SW 1271 (cell line): ENCODE measurements around the gene FMC1.
"Not testable (repeated sequence)": the region's sequence is repeated elsewhere in the genome, so short reads cannot be mapped to it uniquely, and the experiment has no call there.

Source experiments
- DNase-seq, 2 experiments: peaks; one replicate each; lab custom pipeline; 2025; lab: John Stamatoyannopoulos, UW

The FMC1 gene

GRCh38 chr7:139341058-139341775, at the start of gene FMC1:
Gene FMC1, plus strand, starts transcription at chr7:139341337. Its CDS starts 48 bp downstream, at chr7:139341385.
- peak; percentile 76 to 90 for DNase-seq

- no peak for DNase-seq
Observed at GRCh38 chr7:139292821-139293220, 48.3 kb upstream of the FMC1 start.

GRCh38 chr7:139293534-139293933, 47.6 kb upstream of the FMC1 start:
- no peak for DNase-seq

- no peak for DNase-seq
Observed at GRCh38 chr7:139294241-139294640, 46.9 kb upstream of the FMC1 start.

GRCh38 chr7:139294951-139295575, 46.1 kb upstream of the FMC1 start:
- no peak for DNase-seq

- DNase-seq = no peak
Observed at GRCh38 chr7:139297795-139298194, 43.3 kb upstream of the FMC1 start.

- DNase-seq = no peak
Observed at GRCh38 chr7:139299296-139299695, 41.8 kb upstream of the FMC1 start.

- no peak for DNase-seq
Observed at GRCh38 chr7:139300390-139300789, 40.7 kb upstream of the FMC1 start.

- DNase-seq = no peak
Observed at GRCh38 chr7:139304517-139304916, 36.6 kb upstream of the FMC1 start.

- DNase-seq = no peak
Observed at GRCh38 chr7:139317939-139318505, 23.1 kb upstream of the FMC1 start.

- peak in 1 of 2 experiments; percentile 4 for DNase-seq
Observed at GRCh38 chr7:139321071-139321745, 19.9 kb upstream of the FMC1 start.

- DNase-seq = not testable (repeated sequence)
Observed at GRCh38 chr7:139324709-139325108, 16.4 kb upstream of the FMC1 start.

- peak in 1 of 2 experiments; percentile 19 for DNase-seq
Observed at GRCh38 chr7:139328375-139328774, 12.8 kb upstream of the FMC1 start.

- no peak for DNase-seq
Observed at GRCh38 chr7:139329119-139329518, 12.0 kb upstream of the FMC1 start.

- no peak for DNase-seq
Observed at GRCh38 chr7:139330333-139331030, 10.7 kb upstream of the FMC1 start.

GRCh38 chr7:139332697-139333359, 8.3 kb upstream of the FMC1 start:
- DNase-seq = no peak

- not testable (repeated sequence) for DNase-seq
Observed at GRCh38 chr7:139333443-139333842, 7.7 kb upstream of the FMC1 start.

- no peak for DNase-seq
Observed at GRCh38 chr7:139334399-139335150, 6.6 kb upstream of the FMC1 start.

GRCh38 chr7:139339025-139339424, 2.1 kb upstream of the FMC1 start:
- DNase-seq = no peak

- DNase-seq = no peak
Observed at GRCh38 chr7:139339698-139340036, 1.5 kb upstream of the FMC1 start.
